Mesenchymal stem cell (in vitro differentiated cells and primary cell): ENCODE data around the gene PRF1.

Experiments used
- DNase-seq: peaks from one replicate; pipeline ENCODE4 v3.0.0-alpha.2; 2013
- H2AFZ ChIP-seq: one replicate; pipeline ENCODE4 v1.6.1; 2013; ENCODE audit warnings: low read depth, mild to moderate bottlenecking, control low read depth, inconsistent platforms, low read length, moderate library complexity
- H2AK5ac ChIP-seq: 2 replicates; pipeline ENCODE4 v1.6.1; 2013; ENCODE audit warnings: low read length, moderate library complexity, mild to moderate bottlenecking, inconsistent platforms; ENCODE audit not compliant: severe bottlenecking
- H2BK120ac ChIP-seq: one replicate; pipeline ENCODE4 v1.6.1; 2013; ENCODE audit warnings: low read depth, mild to moderate bottlenecking, inconsistent platforms, low read length, moderate library complexity
- H2BK12ac ChIP-seq, 2 experiments: one replicate each; pipeline ENCODE4 v1.6.1; 2013; ENCODE audit warnings: inconsistent platforms in 2 of 2, low read length in 2 of 2, mild to moderate bottlenecking in 2 of 2, moderate library complexity in 2 of 2, control low read depth in 1 of 2
- H2BK15ac ChIP-seq: one replicate; pipeline ENCODE4 v1.6.1; 2013; ENCODE audit warnings: mild to moderate bottlenecking, low read depth, inconsistent platforms; ENCODE audit not compliant: poor library complexity, severe bottlenecking
- H2BK5ac ChIP-seq: 2 replicates; pipeline ENCODE4 v1.6.1; 2013; ENCODE audit warnings: low read depth, mild to moderate bottlenecking, low read length, control low read depth, inconsistent platforms; ENCODE audit not compliant: poor library complexity, severe bottlenecking
- H3K14ac ChIP-seq, 2 experiments: one replicate each; pipeline ENCODE4 v1.6.1; 2013; ENCODE audit warnings: inconsistent platforms in 2 of 2, low read length in 2 of 2, control low read depth in 1 of 2, mild to moderate bottlenecking in 1 of 2, moderate library complexity in 1 of 2
- H3K18ac ChIP-seq, 2 experiments: one replicate each; pipeline ENCODE4 v1.6.1; 2013; ENCODE audit warnings: inconsistent platforms in 2 of 2, low read length in 2 of 2, control low read depth in 1 of 2, low read depth in 1 of 2, mild to moderate bottlenecking in 1 of 2
- H3K23ac ChIP-seq, 2 experiments: one replicate each; pipeline ENCODE4 v1.6.1; 2013; ENCODE audit warnings: inconsistent platforms in 2 of 2, low read length in 2 of 2, mild to moderate bottlenecking in 2 of 2, moderate library complexity in 2 of 2, control low read depth in 1 of 2
- H3K27ac ChIP-seq: 2 replicates; pipeline ENCODE4 v1.5.1; 2013; ENCODE audit warnings: mild to moderate bottlenecking, moderate library complexity, low read length, control low read depth, inconsistent platforms; ENCODE audit not compliant: poor library complexity, severe bottlenecking
- H3K27me3 ChIP-seq, 2 experiments: 2 replicates each; pipeline versions ENCODE4 v1.6.1 to v1.7.0; 2013; ENCODE audit warnings: low read length in 2 of 2, mild to moderate bottlenecking in 2 of 2, moderate library complexity in 2 of 2, control low read depth in 1 of 2, inconsistent platforms in 1 of 2; ENCODE audit not compliant: control insufficient read depth in 1 of 2, insufficient read depth in 1 of 2
- H3K36me3 ChIP-seq, 2 experiments: 2 replicates each; pipeline versions ENCODE4 v1.6.1 to v1.7.0; 2013; ENCODE audit warnings: low read length in 2 of 2, control low read depth in 1 of 2, inconsistent platforms in 1 of 2, low read depth in 1 of 2, mild to moderate bottlenecking in 1 of 2; ENCODE audit not compliant: insufficient read depth in 2 of 2, control insufficient read depth in 1 of 2
- H3K4ac ChIP-seq, 2 experiments: one replicate each; pipeline ENCODE4 v1.6.1; 2013; ENCODE audit warnings: inconsistent platforms in 2 of 2, low read length in 2 of 2, mild to moderate bottlenecking in 2 of 2, moderate library complexity in 2 of 2, control low read depth in 1 of 2, low read depth in 1 of 2
- H3K4me1 ChIP-seq: 2 replicates; pipeline ENCODE4 v1.6.1; 2013; ENCODE audit warnings: low read depth, low read length, control low read depth; ENCODE audit not compliant: control insufficient read depth, insufficient read depth
- H3K4me2 ChIP-seq: 2 replicates; pipeline ENCODE4 v1.6.1; 2013; ENCODE audit warnings: low read length, mild to moderate bottlenecking, inconsistent platforms; ENCODE audit not compliant: poor library complexity, severe bottlenecking
- H3K4me3 ChIP-seq, 2 experiments: 2 replicates each; pipeline versions ENCODE4 v1.5.1 to v1.7.0; 2013; ENCODE audit warnings: low read length in 2 of 2, mild to moderate bottlenecking in 2 of 2, control low read depth in 1 of 2, low read depth in 1 of 2; ENCODE audit not compliant: insufficient read depth in 1 of 2
- H3K79me1 ChIP-seq: replicated peaks from 2 replicates; pipeline ENCODE4 v1.6.1; 2013; ENCODE audit warnings: mild to moderate bottlenecking, control low read depth, low read length, inconsistent platforms; ENCODE audit not compliant: poor library complexity, severe bottlenecking
- H3K9ac ChIP-seq: 2 replicates; pipeline ENCODE4 v1.7.0; 2013; ENCODE audit warnings: mild to moderate bottlenecking, low read length, moderate library complexity
- H3K9me3 ChIP-seq: 2 replicates; pipeline ENCODE4 v1.7.0; 2013; ENCODE audit warnings: mild to moderate bottlenecking, low read length; ENCODE audit not compliant: control insufficient read depth
- H4K8ac ChIP-seq: one replicate; pipeline ENCODE4 v1.6.1; 2013; ENCODE audit warnings: inconsistent platforms, mild to moderate bottlenecking, low read length, moderate library complexity
- H4K91ac ChIP-seq: one replicate; pipeline ENCODE4 v1.6.1; 2013; ENCODE audit warnings: mild to moderate bottlenecking, low read length, inconsistent platforms
- WGBS: methylation state at CpG from one replicate; pipeline ENCODE4 v1.1.7; 2013; ENCODE audit warnings: mixed read lengths; 5-methylcytosine and 5-hydroxymethylcytosine counted together

Gene PRF1

GRCh38 chr10:70622541-70622940 lies 20.0 kb upstream of the PRF1 start:
- Histone ChIP-seq H2AFZ (no peak overlapping the region), H4K8ac (no peak overlapping the region), H3K4me3 (no peak overlapping the region), H3K18ac (no peak overlapping the region), H3K36me3 (no peaks in the 10 kb centered on the region), H3K4me2 (no peak overlapping the region), H2AK5ac (no peak overlapping the region), H2BK5ac (no peak overlapping the region), H3K4me1 (peaks cover 1% of the 10 kb centered on the region), H3K27me3 (no peaks in the 10 kb centered on the region), H3K27ac (no peak overlapping the region), H2BK15ac (no peak overlapping the region), H3K9me3 (peaks cover 19% of the 10 kb centered on the region), H3K23ac (no peak overlapping the region), H2BK12ac (no peak overlapping the region), H3K9ac (no peak overlapping the region), H3K4ac (no peak overlapping the region), H3K79me1 (no peaks in the 10 kb centered on the region), H2BK120ac (no peak overlapping the region), H3K14ac (no peak overlapping the region), H4K91ac (no peak overlapping the region)
- 62% methylated on average over 3 of the region's 3 CpGs for WGBS
- DNase-seq = no peak

GRCh38 chr10:70621503-70622078 lies 19.1 kb upstream of the PRF1 start:
- no peak for DNase-seq

GRCh38 chr10:70620020-70620289 lies 17.4 kb upstream of the PRF1 start:
- H3K4me3 ChIP-seq = no peak overlapping the region
- peaks cover 16% of the 10 kb centered on the region for H3K9me3 ChIP-seq
- no peak overlapping the region for H2BK12ac ChIP-seq
- no peak overlapping the region for H3K23ac ChIP-seq
- H2BK5ac ChIP-seq = no peak overlapping the region
- no peak overlapping the region for H3K9ac ChIP-seq
- H2AFZ ChIP-seq = no peak overlapping the region
- H3K4ac ChIP-seq = no peak overlapping the region
- H3K4me1 ChIP-seq = peaks cover 1% of the 10 kb centered on the region
- no peaks in the 10 kb centered on the region for H3K36me3 ChIP-seq
- H4K91ac ChIP-seq = no peak overlapping the region
- H3K27ac ChIP-seq = no peak overlapping the region
- no peaks in the 10 kb centered on the region for H3K27me3 ChIP-seq
- no peak overlapping the region for H3K18ac ChIP-seq
- no peak overlapping the region for H2AK5ac ChIP-seq
- H4K8ac ChIP-seq = no peak overlapping the region
- no peak overlapping the region for H3K14ac ChIP-seq
- H3K4me2 ChIP-seq = no peak overlapping the region
- no peaks in the 10 kb centered on the region for H3K79me1 ChIP-seq
- H2BK120ac ChIP-seq = no peak overlapping the region
- no peak overlapping the region for H2BK15ac ChIP-seq
- DNase-seq = no peak

More at GRCh38 chr10:70621503-70622078, 19.1 kb upstream of the PRF1 start:
- no peak overlapping the region for H3K9ac ChIP-seq
- WGBS = 80% methylated on average over 4 of the region's 4 CpGs
- no peak overlapping the region for H3K27ac ChIP-seq
- H3K14ac ChIP-seq = no peak overlapping the region
- peaks cover 16% of the 10 kb centered on the region for H3K9me3 ChIP-seq
- H2AFZ ChIP-seq = no peak overlapping the region
- no peaks in the 10 kb centered on the region for H3K36me3 ChIP-seq
- no peak overlapping the region for H2BK15ac ChIP-seq
- H3K18ac ChIP-seq = no peak overlapping the region
- peaks cover 1% of the 10 kb centered on the region for H3K4me1 ChIP-seq
- no peaks in the 10 kb centered on the region for H3K27me3 ChIP-seq
- no peak overlapping the region for H2AK5ac ChIP-seq
- H3K23ac ChIP-seq = no peak overlapping the region
- H3K79me1 ChIP-seq = no peaks in the 10 kb centered on the region
- H2BK5ac ChIP-seq = no peak overlapping the region
- no peak overlapping the region for H4K91ac ChIP-seq
- H2BK120ac ChIP-seq = no peak overlapping the region
- no peak overlapping the region for H3K4ac ChIP-seq
- H4K8ac ChIP-seq = no peak overlapping the region
- H3K4me3 ChIP-seq = no peak overlapping the region
- H3K4me2 ChIP-seq = no peak overlapping the region
- no peak overlapping the region for H2BK12ac ChIP-seq

GRCh38 chr10:70619271-70620019 lies 16.9 kb upstream of the PRF1 start:
- H3K4me2 ChIP-seq = no peak overlapping the region
- no peak overlapping the region for H3K23ac ChIP-seq
- H3K14ac ChIP-seq = no peak overlapping the region
- no peaks in the 10 kb centered on the region for H3K36me3 ChIP-seq
- H3K9ac ChIP-seq = no peak overlapping the region
- H4K8ac ChIP-seq = no peak overlapping the region
- no peak overlapping the region for H2AK5ac ChIP-seq
- no peak overlapping the region for H3K18ac ChIP-seq
- 31% methylated on average over 2 of the region's 4 CpGs for WGBS
- no peak overlapping the region for H2BK5ac ChIP-seq
- H2BK120ac ChIP-seq = no peak overlapping the region
- peak; percentile 35 for DNase-seq
- H2BK15ac ChIP-seq = no peak overlapping the region
- H2BK12ac ChIP-seq = no peak overlapping the region
- H2AFZ ChIP-seq = no peak overlapping the region
- no peak overlapping the region for H3K27ac ChIP-seq
- peaks cover 16% of the 10 kb centered on the region for H3K9me3 ChIP-seq
- no peak overlapping the region for H3K4me3 ChIP-seq
- H3K4ac ChIP-seq = no peak overlapping the region
- no peaks in the 10 kb centered on the region for H3K79me1 ChIP-seq
- peaks cover 1% of the 10 kb centered on the region for H3K4me1 ChIP-seq
- H4K91ac ChIP-seq = no peak overlapping the region
- H3K27me3 ChIP-seq = no peaks in the 10 kb centered on the region
